Brain microvascular endothelial cell (primary cell): ENCODE measurements around the gene BDH2.
A peak's percentile ranks its signal among the peaks of the same experiment; 100 is the strongest.

Experiments used
- DNase-seq: peaks from one replicate; pipeline ENCODE4 v3.0.0-alpha.2; 2020
- H3K27ac ChIP-seq: fragments of 250-450 bp; sonication (Bioruptor Pico); 2 replicates; pipeline ENCODE4 v1.5.1; 2020; ENCODE audit warnings: mild to moderate bottlenecking, moderate library complexity
- H3K27me3 ChIP-seq: fragments of 250-450 bp; sonication (Bioruptor Pico); replicated peaks from 2 replicates; pipeline ENCODE4 v1.5.1; 2020; ENCODE audit warnings: mild to moderate bottlenecking
- H3K36me3 ChIP-seq: fragments of 250-450 bp; sonication (Bioruptor Pico); replicated peaks from 2 replicates; pipeline ENCODE4 v1.5.1; 2020; ENCODE audit warnings: mild to moderate bottlenecking
- H3K4me3 ChIP-seq: 2 replicates; pipeline ENCODE4 v1.5.1; 2011; ENCODE audit warnings: low read depth, mild to moderate bottlenecking, control low read depth, low read length, moderate library complexity
- CTCF ChIP-seq: IDR thresholded peaks from 2 replicates; pipeline ENCODE4 v1.5.1; 2011; ENCODE audit warnings: low read depth, mild to moderate bottlenecking, moderate library complexity, low read length, control low read depth, inconsistent platforms; ENCODE audit errors: missing control alignments
- in situ Hi-C: cut with HindIII; loops from 2 replicates; pipeline ENCODE4 v1.10.0; 2017; ENCODE audit warnings: low sequenced_read_pairs, low pct_ligation_motif_present

The BDH2 gene

GRCh38 chr4:103092245-103092644 is 7.4 kb downstream of the BDH2 start:
- H3K4me3 ChIP-seq, result no peak overlapping the region
- TF ChIP-seq CTCF, result no peak

GRCh38 chr4:103091601-103092223 is 7.9 kb downstream of the BDH2 start:
- no peaks in the 10 kb centered on the region for H3K27me3 ChIP-seq
- no peak overlapping the region for H3K27ac ChIP-seq
- peak; percentile 50 for DNase-seq
- peak; percentile 65 for TF ChIP-seq CTCF
- peaks cover 31% of the 10 kb centered on the region for H3K36me3 ChIP-seq
- in situ Hi-C loops, result no loop called here
- no peak overlapping the region for H3K4me3 ChIP-seq

More at GRCh38 chr4:103092245-103092644, 7.4 kb downstream of the BDH2 start:
- H3K27me3 ChIP-seq, result no peaks in the 10 kb centered on the region
- no peak overlapping the region for H3K27ac ChIP-seq
- DNase-seq, result no peak
- in situ Hi-C loops, result no loop called here
- H3K36me3 ChIP-seq, result peaks cover 31% of the 10 kb centered on the region

GRCh38 chr4:103089481-103089880 is 10.2 kb downstream of the BDH2 start:
- no peak overlapping the region for H3K27ac ChIP-seq
- no peak for TF ChIP-seq CTCF
- peaks cover 38% of the 10 kb centered on the region for H3K36me3 ChIP-seq
- DNase-seq, result no peak
- H3K27me3 ChIP-seq, result no peaks in the 10 kb centered on the region
- no peak overlapping the region for H3K4me3 ChIP-seq
- in situ Hi-C loops, result no loop called here

GRCh38 chr4:103086551-103086950 is 13.1 kb downstream of the BDH2 start:
- no peak for TF ChIP-seq CTCF
- Histone ChIP-seq H3K27me3 (no peaks in the 10 kb centered on the region), H3K4me3 (no peak overlapping the region), H3K27ac (no peak overlapping the region), H3K36me3 (peaks cover 32% of the 10 kb centered on the region)
- in situ Hi-C loops, result no loop called here
- DNase-seq, result no peak

- H3K36me3 ChIP-seq, result peaks cover 24% of the 10 kb centered on the region
- in situ Hi-C loops, result no loop called here
Measured at GRCh38 chr4:103085555-103086196, 14.0 kb downstream of the BDH2 start.

More at GRCh38 chr4:103085555-103086196, 14.0 kb downstream of the BDH2 start:
- Histone ChIP-seq H3K4me3 (no peak overlapping the region), H3K27ac (no peak overlapping the region), H3K27me3 (no peaks in the 10 kb centered on the region)
- no peak for DNase-seq
- TF ChIP-seq CTCF, result no peak
